Progenitor cell of endocrine pancreas (in vitro differentiated cells): ENCODE data around the gene ARAP1. TPM values are rescaled to one million over a fixed set of nuclear protein-coding genes. Genes with fewer than 3 reads are reported as not detected.

Experiments used
- DNase-seq: peaks from one replicate; pipeline ENCODE4 v3.0.0; 2021; ENCODE audit warnings: low spot score; ENCODE audit not compliant: unreplicated experiment
- H3K27ac Mint-ChIP-seq: 2 replicates; pipeline ENCODE4 v1.8.0; 2021; ENCODE audit warnings: mild to moderate bottlenecking, moderate library complexity, mixed read lengths
- H3K27me3 Mint-ChIP-seq: 2 replicates; pipeline ENCODE4 v1.8.0; 2021; ENCODE audit warnings: mixed read lengths
- H3K36me3 Mint-ChIP-seq: 2 replicates; pipeline ENCODE4 v1.8.0; 2022; ENCODE audit warnings: mixed read lengths; ENCODE audit not compliant: insufficient read depth
- H3K4me1 Mint-ChIP-seq: 2 replicates; pipeline ENCODE4 v1.8.0; 2021; ENCODE audit warnings: low read depth, mixed read lengths
- H3K4me3 Mint-ChIP-seq: 2 replicates; pipeline ENCODE4 v1.8.0; 2021; ENCODE audit warnings: low read depth, mild to moderate bottlenecking, moderate library complexity, mixed read lengths
- H3K9me3 Mint-ChIP-seq: 2 replicates; pipeline ENCODE4 v1.8.0; 2021; ENCODE audit warnings: low read depth, mixed read lengths
- total RNA-seq: library from RNA; stranded (reverse); gene quantifications from 2 replicates; pipeline ENCODE4 v1.2.1, GENCODE V29; 2021
- TF ChIP-seq, protein P1 (sequence below): fragments of 200-600 bp; sonication (generic); IDR thresholded peaks from one replicate; pipeline ENCODE4 v1.5.0; 2021; ENCODE audit warnings: antibody characterized with exemption, mild to moderate bottlenecking; ENCODE audit not compliant: unreplicated experiment

ARAP1 gene
- total RNA-seq, 1 donor from 2014 or later: 86.7 TPM

DNA sequence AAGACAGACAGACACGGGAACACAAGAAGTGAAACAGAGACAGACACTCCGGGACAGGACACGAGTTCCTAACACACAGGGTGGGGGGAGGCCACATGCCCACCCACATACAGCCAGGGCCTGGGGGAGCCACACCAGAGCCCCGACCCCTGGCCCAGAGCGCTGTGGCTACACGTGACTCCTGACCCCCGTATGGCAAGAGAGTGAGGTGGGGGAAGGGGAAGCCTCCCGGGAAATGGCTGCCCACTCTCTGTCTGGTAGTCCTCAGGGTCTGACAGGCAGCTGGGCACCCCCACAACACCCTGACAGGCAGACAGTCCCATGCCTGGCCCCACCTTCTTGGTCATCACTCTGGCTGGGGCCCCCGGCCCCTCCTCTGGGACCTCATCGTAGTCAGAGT lies 39.4 kb downstream of the ARAP1 start:
- peaks cover 6% of the 10 kb centered on the region for H3K4me1 Mint-ChIP-seq
- H3K9me3 Mint-ChIP-seq: no peaks in the 10 kb centered on the region
- no peak overlapping the region for H3K4me3 Mint-ChIP-seq
- no peaks in the 10 kb centered on the region for H3K27me3 Mint-ChIP-seq
- no peak for DNase-seq
- TF ChIP-seq, protein P1, sequence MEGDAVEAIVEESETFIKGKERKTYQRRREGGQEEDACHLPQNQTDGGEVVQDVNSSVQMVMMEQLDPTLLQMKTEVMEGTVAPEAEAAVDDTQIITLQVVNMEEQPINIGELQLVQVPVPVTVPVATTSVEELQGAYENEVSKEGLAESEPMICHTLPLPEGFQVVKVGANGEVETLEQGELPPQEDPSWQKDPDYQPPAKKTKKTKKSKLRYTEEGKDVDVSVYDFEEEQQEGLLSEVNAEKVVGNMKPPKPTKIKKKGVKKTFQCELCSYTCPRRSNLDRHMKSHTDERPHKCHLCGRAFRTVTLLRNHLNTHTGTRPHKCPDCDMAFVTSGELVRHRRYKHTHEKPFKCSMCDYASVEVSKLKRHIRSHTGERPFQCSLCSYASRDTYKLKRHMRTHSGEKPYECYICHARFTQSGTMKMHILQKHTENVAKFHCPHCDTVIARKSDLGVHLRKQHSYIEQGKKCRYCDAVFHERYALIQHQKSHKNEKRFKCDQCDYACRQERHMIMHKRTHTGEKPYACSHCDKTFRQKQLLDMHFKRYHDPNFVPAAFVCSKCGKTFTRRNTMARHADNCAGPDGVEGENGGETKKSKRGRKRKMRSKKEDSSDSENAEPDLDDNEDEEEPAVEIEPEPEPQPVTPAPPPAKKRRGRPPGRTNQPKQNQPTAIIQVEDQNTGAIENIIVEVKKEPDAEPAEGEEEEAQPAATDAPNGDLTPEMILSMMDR: no peak
- peaks cover 14% of the 10 kb centered on the region for H3K36me3 Mint-ChIP-seq
- no peak overlapping the region for H3K27ac Mint-ChIP-seq

DNA sequence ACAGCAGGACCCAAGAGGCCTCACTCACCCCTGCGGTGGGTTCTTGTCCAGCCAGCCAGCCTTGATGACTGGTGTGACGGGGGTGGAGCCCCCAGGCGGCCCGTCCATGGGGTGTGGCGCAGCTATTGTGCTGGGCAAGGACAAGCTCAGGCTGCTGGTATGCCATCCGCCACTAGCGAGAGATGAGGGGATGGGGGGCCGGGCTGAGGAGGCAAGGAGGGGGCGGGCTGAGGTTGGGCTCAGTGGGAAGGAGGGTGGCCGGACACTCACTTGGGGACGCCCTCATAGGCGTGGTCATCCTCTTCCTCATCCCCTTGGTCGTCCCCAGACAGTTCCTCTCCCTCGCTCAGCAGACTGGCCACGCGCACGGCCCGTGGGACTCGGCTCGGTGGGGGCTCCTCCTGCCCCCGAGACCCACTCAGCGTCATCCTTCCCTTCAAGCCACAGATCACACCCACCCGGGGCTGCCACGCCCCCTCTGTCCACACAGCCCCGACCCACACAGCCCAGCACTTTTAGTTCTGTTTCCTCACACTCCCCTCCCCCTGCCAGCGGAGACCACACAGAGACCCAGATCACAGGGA lies 39.9 kb downstream of the ARAP1 start:
- H3K27me3 Mint-ChIP-seq: no peaks in the 10 kb centered on the region
- H3K9me3 Mint-ChIP-seq: no peaks in the 10 kb centered on the region
- peaks cover 6% of the 10 kb centered on the region for H3K4me1 Mint-ChIP-seq
- no peak overlapping the region for H3K4me3 Mint-ChIP-seq
- DNase-seq: no peak
- peaks cover 17% of the 10 kb centered on the region for H3K36me3 Mint-ChIP-seq
- TF ChIP-seq, protein P1: no peak
- peak overlapping the region; percentile 22 for H3K27ac Mint-ChIP-seq

DNA sequence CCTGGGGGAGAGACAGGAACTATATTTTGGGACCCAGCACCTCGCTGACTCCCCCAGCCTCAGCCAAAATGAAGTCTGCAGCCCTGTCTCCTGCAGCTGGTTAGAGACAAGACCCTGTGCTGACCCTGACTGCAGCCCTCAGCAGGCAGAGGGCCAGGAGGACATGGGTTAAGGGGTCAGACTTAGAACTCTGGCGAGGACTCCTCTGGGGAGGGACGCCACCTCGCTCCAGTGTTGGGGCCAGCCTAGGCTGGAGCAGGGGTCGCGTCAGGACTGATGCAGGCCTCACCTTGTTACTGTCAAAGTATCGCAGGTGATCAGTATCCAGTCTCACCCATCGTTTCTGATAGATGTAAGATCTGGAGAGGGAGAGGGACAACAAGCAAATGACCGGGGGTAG lies 41.1 kb downstream of the ARAP1 start:
- Mint-ChIP-seq H3K27ac (no peak overlapping the region), H3K36me3 (peaks cover 22% of the 10 kb centered on the region), H3K4me1 (peaks cover 5% of the 10 kb centered on the region), H3K9me3 (no peaks in the 10 kb centered on the region), H3K27me3 (no peaks in the 10 kb centered on the region), H3K4me3 (no peak overlapping the region)
- TF ChIP-seq, protein P1: no peak
- DNase-seq: no peak

DNA sequence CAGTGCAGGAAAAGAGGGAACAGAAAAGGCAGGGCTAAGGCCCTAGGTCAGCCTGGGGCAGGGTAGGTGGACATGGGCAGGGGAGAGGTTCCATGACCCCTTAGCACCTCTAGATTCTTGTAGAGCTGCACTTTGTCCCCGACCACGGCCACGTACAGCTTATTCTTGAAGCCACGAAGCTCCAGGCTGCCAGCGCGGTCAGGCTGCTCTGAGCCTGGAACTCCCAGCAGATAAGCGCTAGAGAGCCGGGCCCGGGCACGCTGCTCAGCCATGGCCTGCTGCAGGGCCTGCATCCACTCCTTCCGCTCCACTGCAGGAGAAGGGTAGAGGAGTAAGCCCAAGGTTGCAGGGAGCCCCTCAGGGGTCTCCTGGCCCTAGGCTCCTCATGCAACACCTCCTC lies 41.9 kb downstream of the ARAP1 start:
- H3K27ac Mint-ChIP-seq: no peak overlapping the region
- no peaks in the 10 kb centered on the region for H3K9me3 Mint-ChIP-seq
- TF ChIP-seq, protein P1: no peak
- H3K4me1 Mint-ChIP-seq: peaks cover 5% of the 10 kb centered on the region
- H3K27me3 Mint-ChIP-seq: no peaks in the 10 kb centered on the region
- H3K36me3 Mint-ChIP-seq: peaks cover 23% of the 10 kb centered on the region
- DNase-seq: no peak
- no peak overlapping the region for H3K4me3 Mint-ChIP-seq

DNA sequence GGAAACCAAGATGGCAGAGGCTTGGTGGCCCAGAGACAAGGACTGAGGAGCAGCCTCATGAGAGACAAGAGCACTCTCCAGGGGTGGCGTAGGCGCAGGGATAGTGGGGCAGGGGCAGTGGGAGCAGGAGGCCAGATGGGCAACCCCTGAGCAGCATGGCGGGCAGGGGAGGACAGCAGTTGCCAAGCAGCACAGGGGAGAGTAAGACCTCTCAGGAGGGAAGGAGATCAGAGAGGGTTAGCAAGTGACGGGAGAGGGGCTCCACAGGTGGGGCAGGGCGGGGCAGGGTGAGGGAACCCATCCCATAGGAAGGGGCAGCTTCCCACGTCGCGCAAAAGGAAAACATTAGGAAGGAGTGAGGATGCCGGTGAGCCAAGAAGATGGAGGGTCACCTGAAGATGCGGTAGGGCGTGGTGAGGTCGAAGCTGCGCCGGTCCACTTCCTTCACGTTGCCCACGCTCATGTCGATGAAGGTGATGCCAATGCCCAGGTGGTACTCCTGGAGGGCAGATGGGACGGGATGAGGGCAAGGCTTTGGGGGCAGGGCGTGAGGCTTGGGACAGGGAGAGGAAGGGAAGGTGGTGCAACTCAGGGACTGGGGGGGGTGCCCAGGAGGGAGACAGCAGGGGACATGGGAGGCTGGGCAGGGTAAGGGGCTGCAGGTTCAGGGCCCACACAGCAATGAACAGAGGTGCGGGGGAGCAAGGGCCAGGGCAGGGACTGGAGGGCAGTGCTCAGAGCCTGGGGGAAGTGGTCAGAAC lies 42.5 kb downstream of the ARAP1 start:
- TF ChIP-seq, protein P1: no peak
- Mint-ChIP-seq H3K27me3 (no peaks in the 10 kb centered on the region), H3K36me3 (peaks cover 22% of the 10 kb centered on the region), H3K4me1 (peaks cover 5% of the 10 kb centered on the region), H3K9me3 (no peaks in the 10 kb centered on the region), H3K4me3 (no peak overlapping the region), H3K27ac (no peak overlapping the region)
- DNase-seq: no peak
